Measurements from ENCODE around the gene CACNA1B.
"Not testable (repeated sequence)": the region's sequence is repeated elsewhere in the genome, so short reads cannot be mapped to it uniquely, and the experiment has no call there.

CACNA1B gene

GRCh38 chr9:138103111-138103848 lies 225.7 kb downstream of the CACNA1B start:
- no peak for TF ChIP-seq CTCF (IDR thresholded peaks at IDR 0.05; ENCODE audit: borderline replicate concordance, insufficient read depth, low read depth, low read length)
- H3K4me3 ChIP-seq (ENCODE audit: low read depth, low read length): no peak overlapping the region

- H3K4me3 ChIP-seq (ENCODE audit: low read depth, low read length): no peak overlapping the region
- TF ChIP-seq CTCF (IDR thresholded peaks at IDR 0.05; ENCODE audit: borderline replicate concordance, insufficient read depth, low read depth, low read length): no peak
Observed at GRCh38 chr9:138103849-138104206, 226.2 kb downstream of the CACNA1B start.

GRCh38 chr9:138104251-138105122 lies 226.9 kb downstream of the CACNA1B start:
- TF ChIP-seq CTCF (IDR thresholded peaks at IDR 0.05; ENCODE audit: borderline replicate concordance, insufficient read depth, low read depth, low read length): no peak
- no peak overlapping the region for H3K4me3 ChIP-seq (ENCODE audit: low read depth, low read length)

DNA sequence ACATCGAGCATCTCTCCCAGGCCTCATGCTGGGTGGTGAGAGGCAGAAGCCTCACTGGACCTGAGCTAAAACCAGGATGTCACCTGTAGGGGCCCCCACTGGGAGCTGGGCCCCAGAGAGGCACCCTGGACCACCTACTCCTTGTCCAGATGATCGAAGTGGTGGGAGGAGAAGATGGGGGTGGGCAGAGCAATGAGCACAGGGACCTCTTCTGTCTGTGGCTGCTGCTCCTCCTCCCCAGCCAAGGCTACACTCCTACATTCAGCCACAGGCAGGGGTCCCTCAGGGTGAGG lies 227.5 kb downstream of the CACNA1B start:
- TF ChIP-seq CTCF (IDR thresholded peaks at IDR 0.05; ENCODE audit: borderline replicate concordance, insufficient read depth, low read depth, low read length): no peak
- H3K4me3 ChIP-seq (ENCODE audit: low read depth, low read length): no peak overlapping the region

DNA sequence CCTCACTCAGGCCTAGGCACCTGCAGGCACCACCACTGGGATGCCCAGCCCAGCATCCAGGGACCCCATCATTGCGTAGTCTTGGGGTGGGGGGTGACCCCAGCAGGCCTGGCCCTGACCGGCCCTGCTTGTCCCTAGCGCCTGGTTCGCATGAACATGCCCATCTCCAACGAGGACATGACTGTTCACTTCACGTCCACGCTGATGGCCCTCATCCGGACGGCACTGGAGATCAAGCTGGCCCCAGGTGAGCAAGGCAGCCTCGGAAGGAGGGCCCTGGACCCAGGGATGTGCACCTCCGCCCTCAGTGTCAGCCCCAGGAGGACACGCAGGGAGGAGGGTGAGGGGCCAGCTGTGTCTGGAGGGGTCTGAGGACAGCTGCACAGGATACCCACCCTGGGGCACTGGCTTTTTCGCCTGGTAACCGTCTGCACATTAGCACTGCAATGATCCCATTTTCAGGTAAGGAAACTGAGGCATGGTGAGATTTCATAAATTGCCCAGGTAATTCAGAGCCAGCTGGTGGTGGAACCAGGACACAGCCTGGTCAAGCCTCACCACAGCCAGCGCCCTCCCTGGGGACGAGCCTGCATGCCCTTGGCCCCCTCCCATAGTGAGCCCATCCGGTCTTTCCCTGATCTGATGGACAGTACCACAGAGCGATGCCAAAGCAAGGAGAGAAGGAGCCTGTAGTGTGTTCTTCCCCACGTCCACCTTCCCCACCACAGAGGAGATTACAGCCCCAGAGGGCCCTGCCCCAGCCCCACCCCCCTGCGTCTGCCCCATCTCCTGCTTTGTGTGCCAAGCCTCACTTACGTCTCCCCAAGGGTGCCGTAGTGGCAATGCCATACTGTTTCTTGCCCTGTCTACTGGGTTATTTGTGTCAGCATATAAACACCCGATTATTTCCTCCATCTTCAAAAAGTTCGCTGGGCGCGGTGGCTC lies 228.3 kb downstream of the CACNA1B start:
- H3K4me3 ChIP-seq (ENCODE audit: low read depth, low read length): no peak overlapping the region
- no peak for TF ChIP-seq CTCF (IDR thresholded peaks at IDR 0.05; ENCODE audit: borderline replicate concordance, insufficient read depth, low read depth, low read length)

DNA sequence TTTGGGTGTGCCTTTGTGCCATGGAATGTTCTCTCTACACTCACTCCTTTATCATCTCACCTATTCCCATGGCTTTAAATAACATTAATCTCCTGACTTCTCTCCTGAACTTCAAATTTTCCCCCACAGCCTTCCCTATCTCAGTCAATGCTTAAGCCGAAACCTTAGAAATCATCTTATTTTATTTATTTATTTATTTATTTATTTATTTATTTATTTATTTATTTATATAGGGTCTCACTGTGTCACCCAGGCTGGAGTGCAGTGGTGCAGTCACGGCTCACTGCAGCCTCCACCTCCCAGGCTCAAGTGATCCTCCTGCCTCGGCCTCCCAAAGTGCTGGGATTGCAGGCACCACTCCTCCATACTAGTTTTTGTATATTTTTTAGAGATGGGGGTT lies 229.5 kb downstream of the CACNA1B start:
- not testable (repeated sequence) for H3K4me3 ChIP-seq (ENCODE audit: low read depth, low read length)

DNA sequence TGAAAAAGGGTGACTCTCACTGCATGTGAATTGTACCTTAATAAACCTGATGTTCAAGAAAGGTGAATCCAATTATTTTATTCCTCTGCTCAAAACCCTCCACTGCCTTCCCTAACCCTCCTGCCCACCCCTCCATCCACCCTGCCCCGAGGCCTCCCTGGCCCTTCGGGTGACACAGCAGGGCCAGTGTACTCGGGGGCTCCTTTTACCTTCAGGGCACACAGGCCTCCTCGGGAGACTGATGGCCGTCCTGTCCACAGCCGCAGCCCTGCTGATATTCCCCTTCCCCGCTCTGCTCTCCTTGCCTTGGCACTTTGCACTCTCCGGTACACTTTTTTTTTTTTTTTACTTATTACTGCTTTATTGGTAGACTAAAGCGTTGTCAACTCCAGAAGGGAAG lies 234.0 kb downstream of the CACNA1B start:
- no peak for TF ChIP-seq CTCF (IDR thresholded peaks at IDR 0.05; ENCODE audit: borderline replicate concordance, insufficient read depth, low read depth, low read length)
- no peak overlapping the region for H3K4me3 ChIP-seq (ENCODE audit: low read depth, low read length)
